A549 (cell line): ENCODE measurements around the gene LENG8. TPM values are rescaled to one million over a fixed set of nuclear protein-coding genes. Genes with fewer than 3 reads are reported as not detected.

Experiments
- ATAC-seq, 2 experiments: fragments of 200-7000 bp in 1 of 2; fragments of >200 bp in 1 of 2; cut with Nextera tagmentation in 1 of 2; cut with Tn5 transposase in 1 of 2; 3 replicates each; pipeline versions ENCODE4 v1.8.0 to v1.9.1; 2018 to 2020; ENCODE audit warnings: mild to moderate bottlenecking in 1 of 2, moderate library complexity in 1 of 2
- CTCF ChIA-PET: fragments of 300-600 bp; sonication (Branson Sonifier 250); formaldehyde crosslinking; extraction: SDS; loops from one replicate; lab custom pipeline; 2021; ENCODE audit warnings: antibody characterized with exemption, inconsistent platforms; lab: Yijun Ruan, JAX
- POLR2A ChIA-PET: fragments of 350-600 bp; formaldehyde crosslinking; extraction: SDS; loops from one replicate; lab custom pipeline; 2021; ENCODE audit warnings: antibody characterized with exemption, inconsistent platforms; lab: Yijun Ruan, JAX
- DNase-seq, 2 experiments: peaks; one replicate each; pipeline versions ENCODE4 v3.0.0 to v3.0.0-alpha.2; 2011 to 2016; ENCODE audit warnings: low read depth in 1 of 2, low spot score in 1 of 2
- FAIRE-seq: peaks from 2 replicates; lab custom pipeline; 2011; peaks lifted over from hg19 to GRCh38; lab: Jason Lieb, UNC
- H3K27ac ChIP-seq, 2 experiments: fragments of >200 bp; sonication (Bioruptor Twin); formaldehyde crosslinking; 3 replicates each; pipeline ENCODE4 v1.5.1; 2016 to 2017
- H3K4me1 ChIP-seq: fragments of >200 bp; sonication (Bioruptor Twin); formaldehyde crosslinking; 3 replicates; pipeline ENCODE4 v1.6.1; 2016
- H3K4me2 ChIP-seq: fragments of >200 bp; sonication (Bioruptor Twin); formaldehyde crosslinking; 3 replicates; pipeline ENCODE4 v1.6.1; 2016
- H3K4me3 ChIP-seq: fragments of >200 bp; sonication (Bioruptor Twin); formaldehyde crosslinking; 3 replicates; pipeline ENCODE4 v1.5.1; 2016
- H3K9me3 ChIP-seq: fragments of >200 bp; sonication (Bioruptor Twin); formaldehyde crosslinking; 3 replicates; pipeline ENCODE4 v1.6.1; 2016
- BHLHE40 ChIP-seq: IDR thresholded peaks from 2 replicates; pipeline ENCODE4 v1.6.1; 2012; ENCODE audit warnings: low read depth, low read length, inconsistent platforms
- CEBPB ChIP-seq, 2 experiments: fragments of >200 bp in 1 of 2; sonication (Bioruptor Twin) in 1 of 2; formaldehyde crosslinking in 1 of 2; IDR thresholded peaks; 2 replicates each; pipeline ENCODE4 v1.6.1; 2012 to 2016
- CHD4 ChIP-seq: fragments of 200-600 bp; sonication (generic); IDR thresholded peaks from 2 replicates; pipeline ENCODE4 v1.6.1; 2016; ENCODE audit warnings: antibody characterized with exemption, mild to moderate bottlenecking, borderline replicate concordance
- CTCF ChIP-seq: fragments of >200 bp; sonication (Bioruptor Twin); formaldehyde crosslinking; IDR thresholded peaks from 3 replicates; pipeline ENCODE4 v1.5.1; 2016
- EP300 ChIP-seq, 2 experiments: fragments of >200 bp; sonication (Bioruptor Twin); formaldehyde crosslinking; IDR thresholded peaks; 2 replicates in 1 of 2; 3 replicates in 1 of 2; pipeline ENCODE4 v1.6.1; 2016 to 2017
- HES2 ChIP-seq: fragments of >200 bp; sonication (Bioruptor Twin); formaldehyde crosslinking; IDR thresholded peaks from 2 replicates; pipeline ENCODE4 v1.6.1; 2016
- HEYL ChIP-seq: fragments of 250-450 bp; sonication (Bioruptor Pico); IDR thresholded peaks from 2 replicates; pipeline ENCODE4 v1.8.0; 2021; ENCODE audit warnings: mild to moderate bottlenecking, moderate library complexity
- HOXA7 ChIP-seq: fragments of 250-450 bp; sonication (Bioruptor Pico); IDR thresholded peaks from 2 replicates; pipeline ENCODE4 v1.5.0; 2020; ENCODE audit warnings: mild to moderate bottlenecking, moderate library complexity
- JUNB ChIP-seq: fragments of >200 bp; sonication (Bioruptor Twin); formaldehyde crosslinking; IDR thresholded peaks from 2 replicates; pipeline ENCODE4 v1.6.1; 2016
- MAX ChIP-seq: IDR thresholded peaks from 2 replicates; pipeline ENCODE4 v1.6.1; 2012
- PBX3 ChIP-seq: IDR thresholded peaks from 2 replicates; pipeline ENCODE4 v1.6.1; 2012
- POLR2A ChIP-seq: IDR thresholded peaks from 2 replicates; pipeline ENCODE4 v1.6.1; 2012; ENCODE audit warnings: mild to moderate bottlenecking, low read length
- RAD21 ChIP-seq, 2 experiments: fragments of >200 bp in 1 of 2; sonication (Bioruptor Twin) in 1 of 2; formaldehyde crosslinking in 1 of 2; IDR thresholded peaks in 1 of 2; conservative IDR thresholded peaks in 1 of 2; 2 replicates in 1 of 2; 3 replicates in 1 of 2; pipeline ENCODE4 v1.6.1; 2012 to 2018; ENCODE audit warnings: inconsistent platforms in 1 of 2
- RFX5 ChIP-seq: fragments of 450-650 bp; IDR thresholded peaks from 2 replicates; pipeline ENCODE4 v1.7.1; 2014; ENCODE audit warnings: antibody characterized with exemption, mild to moderate bottlenecking, moderate library complexity
- SMC3 ChIP-seq: fragments of >200 bp; sonication (Bioruptor Twin); formaldehyde crosslinking; IDR thresholded peaks from 3 replicates; pipeline ENCODE4 v1.6.1; 2018; ENCODE audit warnings: inconsistent platforms
- TFCP2L1 ChIP-seq: fragments of 250-450 bp; sonication (Bioruptor Pico); IDR thresholded peaks from 2 replicates; pipeline ENCODE4 v1.5.0; 2021; ENCODE audit warnings: mild to moderate bottlenecking
- WGBS: methylation state at CpG from one replicate; pipeline ENCODE4 v1.1.6; 2017; ENCODE audit errors: missing lambda C conversion rate; 5-methylcytosine and 5-hydroxymethylcytosine counted together
- polyA plus RNA-seq, 4 experiments: library from polyadenylated mRNA; depleted of rRNA in 3 of 4; stranded (reverse); fragments of >200 nt; fragmentation: RNase III in 1 of 4; extraction: RNeasy Plus Mini Kit Qiagen cat#74134 plus additional on column Dnase treatment in 1 of 4; gene quantifications; 2 replicates in 3 of 4; 3 replicates in 1 of 4; pipeline ENCODE4 v1.2.3, GENCODE V29; 2011 to 2017
- TF ChIP-seq, protein P1 (sequence below): fragments of 150-350 bp; IDR thresholded peaks from 2 replicates; pipeline ENCODE4 v1.6.1; 2014; ENCODE audit warnings: low read depth, mild to moderate bottlenecking, low read length
- TF ChIP-seq, protein P2 (sequence below): fragments of 250-450 bp; sonication (Bioruptor Pico); IDR thresholded peaks from 2 replicates; pipeline ENCODE4 v1.5.0; 2020; ENCODE audit warnings: low read depth, mild to moderate bottlenecking, moderate library complexity

LENG8 gene
- polyA plus RNA-seq, 2 of the 4 experiments (the other 2 are of a cell fraction), result 30.6 to 140 TPM

DNA sequence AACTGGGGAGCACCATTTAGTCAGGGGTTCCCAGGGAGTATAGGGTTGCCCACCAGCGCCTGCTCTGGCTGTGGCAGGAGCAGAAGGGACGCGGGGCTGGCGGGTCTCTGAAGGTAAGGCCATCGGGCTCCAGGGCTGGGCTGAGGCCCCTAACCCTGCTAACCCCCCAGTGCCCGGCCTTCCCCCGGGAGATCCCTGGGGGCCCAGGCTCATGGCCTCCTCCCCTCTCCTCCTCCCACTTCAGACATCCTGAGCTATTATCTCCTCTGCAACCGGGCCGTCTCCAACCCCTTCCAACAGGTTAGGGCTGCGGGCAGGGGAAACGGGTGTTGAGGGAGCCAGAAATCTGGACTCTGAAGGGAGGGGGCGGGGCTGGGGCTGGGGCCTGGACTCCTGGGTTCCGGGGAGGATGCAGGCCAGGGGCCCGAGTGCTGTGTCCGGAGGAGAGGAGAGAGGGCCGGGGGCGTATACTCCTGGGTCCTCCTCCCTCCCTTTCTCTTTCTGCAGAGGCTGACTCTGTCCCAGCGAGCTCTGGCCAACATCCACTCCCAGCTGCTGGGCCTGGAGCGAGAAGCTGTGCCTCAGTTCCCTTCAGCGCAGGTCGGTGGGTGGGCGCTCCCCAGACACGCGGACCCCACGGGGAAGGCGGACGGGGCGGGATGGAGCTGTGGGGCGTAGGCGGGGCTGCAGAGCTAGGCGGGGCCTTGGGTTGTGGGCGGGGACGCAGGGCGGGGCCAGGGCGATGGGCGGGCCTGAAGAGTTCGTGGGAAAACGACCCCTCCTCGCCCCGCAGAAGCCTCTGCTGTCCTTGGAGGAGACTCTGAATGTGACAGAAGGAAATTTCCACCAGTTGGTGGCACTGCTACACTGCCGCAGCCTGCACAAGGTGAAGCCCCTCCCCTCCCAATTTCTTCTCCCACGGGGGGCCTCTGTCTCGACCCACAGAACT is 18.4 kb upstream of the LENG8 start:
- peak; percentile 24 for TF ChIP-seq PBX3
- no peak for TF ChIP-seq HEYL
- peak; percentile 31 to 42; a peak in 3 of 5 replicates for TF ChIP-seq RAD21 (conservative IDR thresholded peaks at IDR 0.05 in 1 of 2, IDR thresholded peaks at IDR 0.05 in 1 of 2)
- no peak for TF ChIP-seq MAX
- TF ChIP-seq CTCF, result peak; percentile 43
- no peak for TF ChIP-seq POLR2A
- TF ChIP-seq SMC3, result no peak
- TF ChIP-seq HOXA7, result no peak
- peak in 1 of 2 experiments; percentile 66 for DNase-seq
- ChIA-PET POLR2A (interaction anchor here (0.6 to 2.8 kb wide), 5 partner anchors 8 to 293 kb away, joined by 3 to 11 read pairs (median 4); partner anchors contain the start of genes CNOT3, LENG8 and MBOAT7), CTCF (interaction anchor here (1.1 to 4.5 kb wide), 5 partner anchors 8 to 38 kb away, joined by 3 to 39 read pairs (median 4); partner anchors contain the start of genes LENG8 and TTYH1)
- FAIRE-seq, result no peak
- 16% methylated on average over 24 of the region's 43 CpGs for WGBS
- H3K4me1 ChIP-seq, result peaks cover 24% of the 10 kb centered on the region
- ATAC-seq, result peak; percentile 65 to 83
- no peaks in the 10 kb centered on the region for H3K9me3 ChIP-seq
- H3K4me3 ChIP-seq, result peak overlapping the region; percentile 43
- peak overlapping the region; percentile 3 to 65; a peak in 4 of 6 replicates for H3K27ac ChIP-seq
- H3K4me2 ChIP-seq, result peak overlapping the region; percentile 98

GRCh38 chr19:54431255-54431838 is 17.7 kb upstream of the LENG8 start:
- ATAC-seq (peak; percentile 8 to 22; a peak in 3 of 6 replicates), FAIRE-seq (no peak)
- Histone ChIP-seq H3K4me3 (peak overlapping the region; percentile 43), H3K4me2 (peak overlapping the region; percentile 98)
- CTCF ChIA-PET, result interaction anchor here (0.6 to 4.5 kb wide), 6 partner anchors 8 to 258 kb away, joined by 3 to 39 read pairs (median 4); partner anchors contain the start of gene LENG8
- POLR2A ChIA-PET, result interaction anchor here (0.9 to 2.2 kb wide), 5 partner anchors 7 to 242 kb away, joined by 3 to 11 read pairs (median 3); partner anchors contain the start of genes LENG8 and MBOAT7
- no peak for TF ChIP-seq CEBPB (IDR thresholded peaks at IDR 0.05)
- no peak for TF ChIP-seq RFX5
- no peak for TF ChIP-seq JUNB
- no peak for TF ChIP-seq RAD21 (conservative IDR thresholded peaks at IDR 0.05 in 1 of 2, IDR thresholded peaks at IDR 0.05 in 1 of 2)
- no peak; the same call in 2 of the 3 replicates for TF ChIP-seq CTCF
- TF ChIP-seq, protein P1, sequence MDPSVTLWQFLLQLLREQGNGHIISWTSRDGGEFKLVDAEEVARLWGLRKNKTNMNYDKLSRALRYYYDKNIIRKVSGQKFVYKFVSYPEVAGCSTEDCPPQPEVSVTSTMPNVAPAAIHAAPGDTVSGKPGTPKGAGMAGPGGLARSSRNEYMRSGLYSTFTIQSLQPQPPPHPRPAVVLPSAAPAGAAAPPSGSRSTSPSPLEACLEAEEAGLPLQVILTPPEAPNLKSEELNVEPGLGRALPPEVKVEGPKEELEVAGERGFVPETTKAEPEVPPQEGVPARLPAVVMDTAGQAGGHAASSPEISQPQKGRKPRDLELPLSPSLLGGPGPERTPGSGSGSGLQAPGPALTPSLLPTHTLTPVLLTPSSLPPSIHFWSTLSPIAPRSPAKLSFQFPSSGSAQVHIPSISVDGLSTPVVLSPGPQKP, result no peak
- no peak for TF ChIP-seq MAX
- no peak for TF ChIP-seq CHD4
- TF ChIP-seq, protein P2, sequence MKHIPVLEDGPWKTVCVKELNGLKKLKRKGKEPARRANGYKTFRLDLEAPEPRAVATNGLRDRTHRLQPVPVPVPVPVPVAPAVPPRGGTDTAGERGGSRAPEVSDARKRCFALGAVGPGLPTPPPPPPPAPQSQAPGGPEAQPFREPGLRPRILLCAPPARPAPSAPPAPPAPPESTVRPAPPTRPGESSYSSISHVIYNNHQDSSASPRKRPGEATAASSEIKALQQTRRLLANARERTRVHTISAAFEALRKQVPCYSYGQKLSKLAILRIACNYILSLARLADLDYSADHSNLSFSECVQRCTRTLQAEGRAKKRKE (CRISPR knock-in tag), result no peak
- no peak for TF ChIP-seq HES2
- no peak for TF ChIP-seq EP300 (IDR thresholded peaks at IDR 0.05)
- no peak for TF ChIP-seq SMC3
- TF ChIP-seq TFCP2L1, result no peak; the same call in 1 of the 2 replicates
- TF ChIP-seq HOXA7, result no peak
- no peak for TF ChIP-seq BHLHE40
- TF ChIP-seq, all 56 proteins: peak for 0
- WGBS, result 33% methylated on average over 8 of the region's 11 CpGs
- H3K27ac ChIP-seq, result no peak overlapping the region
- peaks cover 24% of the 10 kb centered on the region for H3K4me1 ChIP-seq
- DNase-seq, result peak in 1 of 2 experiments; percentile 41
- H3K9me3 ChIP-seq, result no peaks in the 10 kb centered on the region
